HG03159 (cell line): Measurements from ENCODE around the gene CPLANE2.
A peak's percentile ranks its signal among the peaks of the same experiment; 100 is the strongest.
"Not testable (repeated sequence)": the region's sequence is repeated elsewhere in the genome, so short reads cannot be mapped to it uniquely, and the experiment has no call there.

Experiments
- ATAC-seq: cut with Tn5 transposase; IDR thresholded peaks from one replicate; pipeline ENCODE4 v1.9.1; 2021; ENCODE audit warnings: mild to moderate bottlenecking, moderate library complexity; ENCODE audit not compliant: unreplicated experiment

The CPLANE2 gene

GRCh38 chr1:16210581-16210980 is 26.4 kb downstream of the CPLANE2 start:
- ATAC-seq, result no peak

GRCh38 chr1:16209847-16210407 is 27.1 kb downstream of the CPLANE2 start:
- no peak for ATAC-seq

GRCh38 chr1:16209132-16209846 is 27.7 kb downstream of the CPLANE2 start:
- no peak for ATAC-seq

GRCh38 chr1:16208270-16208987 is 28.6 kb downstream of the CPLANE2 start:
- ATAC-seq, result no peak

GRCh38 chr1:16207318-16208269 is 29.4 kb downstream of the CPLANE2 start:
- no peak for ATAC-seq

GRCh38 chr1:16206547-16207317 is 30.3 kb downstream of the CPLANE2 start:
- peak; percentile 73 for ATAC-seq

GRCh38 chr1:16205891-16206546 is 31.0 kb downstream of the CPLANE2 start:
- no peak for ATAC-seq

- ATAC-seq, result no peak
Measured at GRCh38 chr1:16205334-16205671, 31.7 kb downstream of the CPLANE2 start.

- ATAC-seq, result no peak
Measured at GRCh38 chr1:16204634-16205333, 32.2 kb downstream of the CPLANE2 start.

- no peak for ATAC-seq
Measured at GRCh38 chr1:16204216-16204615, 32.8 kb downstream of the CPLANE2 start.

- ATAC-seq, result no peak
Measured at GRCh38 chr1:16203550-16203949, 33.4 kb downstream of the CPLANE2 start.

GRCh38 chr1:16202281-16203210 is 34.4 kb downstream of the CPLANE2 start:
- ATAC-seq, result no peak

- ATAC-seq, result no peak
Measured at GRCh38 chr1:16199700-16200099, 37.3 kb downstream of the CPLANE2 start.

GRCh38 chr1:16199157-16199501 is 37.9 kb downstream of the CPLANE2 start:
- ATAC-seq, result no peak

- ATAC-seq, result no peak
Measured at GRCh38 chr1:16198444-16199156, 38.4 kb downstream of the CPLANE2 start.

GRCh38 chr1:16196874-16197273 is 40.1 kb downstream of the CPLANE2 start:
- no peak for ATAC-seq

GRCh38 chr1:16196139-16196538 is 40.8 kb downstream of the CPLANE2 start:
- ATAC-seq, result not testable (repeated sequence)

GRCh38 chr1:16195518-16195905 is 41.5 kb downstream of the CPLANE2 start:
- ATAC-seq, result no peak
